GM18507 (cell line): ENCODE data around the gene MALT1.
A peak's percentile ranks its signal among the peaks of the same experiment; 100 is the strongest.

ENCODE experiments used
- DNase-seq: peaks from one replicate; pipeline ENCODE4 v3.0.0; 2011; ENCODE audit warnings: low read depth; ENCODE audit not compliant: insufficient read length; ENCODE audit errors: extremely low spot score
- FAIRE-seq: peaks from 2 replicates; lab custom pipeline; 2011; peaks lifted over from hg19 to GRCh38; lab: Jason Lieb, UNC

MALT1 gene

GRCh38 chr18:58787536-58788149 is 116.4 kb downstream of the MALT1 start:
- DNase-seq (no peak), FAIRE-seq (no peak)

GRCh38 chr18:58788470-58788869 is 117.2 kb downstream of the MALT1 start:
- FAIRE-seq (no peak), DNase-seq (no peak)

GRCh38 chr18:58788971-58789875 is 118.0 kb downstream of the MALT1 start:
- DNase-seq = no peak
- no peak for FAIRE-seq

- FAIRE-seq = no peak
- DNase-seq = no peak
Measured at GRCh38 chr18:58789876-58790240, 118.6 kb downstream of the MALT1 start.

GRCh38 chr18:58792086-58792485 is 120.8 kb downstream of the MALT1 start:
- DNase-seq = peak; percentile 50
- peak; percentile 97 for FAIRE-seq

- FAIRE-seq (no peak), DNase-seq (no peak)
Measured at GRCh38 chr18:58793361-58793760, 122.1 kb downstream of the MALT1 start.

- no peak for FAIRE-seq
Measured at GRCh38 chr18:58796220-58796619, 125.0 kb downstream of the MALT1 start.

GRCh38 chr18:58800582-58800981 is 129.3 kb downstream of the MALT1 start:
- peak; percentile 73 for FAIRE-seq
- DNase-seq = no peak

More at GRCh38 chr18:58796220-58796619, 125.0 kb downstream of the MALT1 start:
- no peak for DNase-seq

GRCh38 chr18:58802959-58803358 is 131.7 kb downstream of the MALT1 start:
- no peak for FAIRE-seq
- no peak for DNase-seq

- FAIRE-seq = no peak
- DNase-seq = no peak
Measured at GRCh38 chr18:58803978-58804377, 132.7 kb downstream of the MALT1 start.
